Measurements from ENCODE around the gene ADRB2.

- TF ChIP-seq POLR2A (IDR thresholded peaks at IDR 0.05; ENCODE audit: low read depth, low read length), result no peak
- no peak for TF ChIP-seq POLR2AphosphoS5 (IDR thresholded peaks at IDR 0.05; ENCODE audit: low read depth, low read length)
- TF ChIP-seq PAX5 (IDR thresholded peaks at IDR 0.05; ENCODE audit: insufficient read depth, low read length, severe bottlenecking), result no peak
- TF ChIP-seq SPI1 (IDR thresholded peaks at IDR 0.05; ENCODE audit: low read depth, low read length), result no peak
Observed at GRCh38 chr5:148855249-148856008, 29.0 kb downstream of the ADRB2 start.
